Measurements from ENCODE around the gene TAOK3. TPM values are rescaled to one million over a fixed set of nuclear protein-coding genes. Genes with fewer than 3 reads are reported as not detected.

TAOK3 gene
- total and polyA plus RNA-seq, 2 of the 4 experiments (the other 2 are of a cell fraction), result 26.3 to 54.5 TPM

GRCh38 chr12:118417942-118418341, 45.2 kb upstream of the TAOK3 start:
- no peaks in the 10 kb centered on the region for H3K9me3 ChIP-seq (ENCODE audit: control insufficient read depth, insufficient read depth, low read length)
- H4K5ac ChIP-seq (ENCODE audit: low read depth, low read length), result no peak overlapping the region
- ATAC-seq (ENCODE audit: low read depth), result no peak
- H3K9ac ChIP-seq (ENCODE audit: low read depth, low read length), result no peak overlapping the region
- WGBS, 2 experiments (ENCODE audit: extremely low coverage in 2 of 2, insufficient read length in 1 of 2), result no CpG with 5 or more reads among the region's 3 CpGs
- in situ Hi-C loops (cut with MboI; ENCODE audit: low sequenced_read_pairs) (loop anchor here (25.0 kb wide), 1 partner anchor 769 kb away; the partner anchor contains the start of gene HSPB8), dilution Hi-C loops (cut with HindIII; ENCODE audit: low sequenced_read_pairs, unreplicated experiment) (no loop called here), intact Hi-C loops (cut with micrococcal nuclease) (no loop called here)
- POLR2A ChIA-PET (ENCODE audit: unreplicated experiment), result no interaction called here
- BruUV-seq (replicated peaks), result no TSS peak
- no peak overlapping the region for H3K18ac ChIP-seq (ENCODE audit: low read depth, low read length)
- H2BK5ac ChIP-seq (ENCODE audit: low read depth, low read length, poor library complexity, severe bottlenecking), result no peak overlapping the region
- no peaks in the 10 kb centered on the region; the same call in 1 of the 2 replicates for H3K9me1 ChIP-seq (ENCODE audit: insufficient read depth, low read length)
- no peak overlapping the region for H2BK20ac ChIP-seq (ENCODE audit: low read depth, low read length)
- no peak overlapping the region for H3K14ac ChIP-seq (replicated peaks; ENCODE audit: low read depth, low read length)
- no peak for DNase-seq
- H3K4me1 ChIP-seq (ENCODE audit: control insufficient read depth, insufficient read depth, low read length), result no peaks in the 10 kb centered on the region
- H3K79me1 ChIP-seq (ENCODE audit: low read depth in 1 of 2, low read length in 2 of 2), result no peaks in the 10 kb centered on the region; a peak in 1 of 4 replicates
- no peak overlapping the region for H3K4me3 ChIP-seq (ENCODE audit: insufficient read depth, low read depth, low read length)
- no peak for TF ChIP-seq NFE2L2 (IDR thresholded peaks at IDR 0.05; ENCODE audit: low read depth, low read length)
- TF ChIP-seq RCOR1 (IDR thresholded peaks at IDR 0.05; ENCODE audit: insufficient replicate concordance, low read length), result no peak
- TF ChIP-seq SMC3 (IDR thresholded peaks at IDR 0.05; ENCODE audit: low read depth, low read length), result no peak
- no peak for TF ChIP-seq RFX5 (IDR thresholded peaks at IDR 0.05; ENCODE audit: low read depth, low read length)
- TF ChIP-seq CTCF (conservative IDR thresholded peaks at IDR 0.05; ENCODE audit: low read depth, low read length), result no peak
- no peak for TF ChIP-seq RAD21 (IDR thresholded peaks at IDR 0.05; ENCODE audit: low read length)
- no peak for TF ChIP-seq POLR2A (IDR thresholded peaks at IDR 0.05; ENCODE audit: low read depth, low read length)
- TF ChIP-seq FOS (IDR thresholded peaks at IDR 0.05; ENCODE audit: low read depth, low read length), result no peak
- TF ChIP-seq MAZ (IDR thresholded peaks at IDR 0.05; ENCODE audit: borderline replicate concordance, low read depth, low read length), result no peak
- no peak for TF ChIP-seq BHLHE40 (IDR thresholded peaks at IDR 0.05; ENCODE audit: low read depth, low read length)
- TF ChIP-seq CEBPB (IDR thresholded peaks at IDR 0.05; ENCODE audit: low read depth, low read length), result no peak
- TF ChIP-seq CHD1 (IDR thresholded peaks at IDR 0.05; ENCODE audit: low read depth, low read length), result no peak
- TF ChIP-seq MXI1 (IDR thresholded peaks at IDR 0.05; ENCODE audit: borderline replicate concordance, low read depth, low read length), result no peak
- TF ChIP-seq MAFK (IDR thresholded peaks at IDR 0.05; ENCODE audit: low read depth, low read length), result no peak
- no peak for TF ChIP-seq USF2 (IDR thresholded peaks at IDR 0.05; ENCODE audit: low read depth, low read length)
- peaks cover 29% of the 10 kb centered on the region for H3K36me3 ChIP-seq (ENCODE audit: control insufficient read depth, insufficient read depth, low read length)
- no peak overlapping the region for H2AFZ ChIP-seq (replicated peaks; ENCODE audit: low read length, poor library complexity)
- no peak overlapping the region for H3K4me2 ChIP-seq (ENCODE audit: low read depth, low read length)
- no peak overlapping the region for H2BK15ac ChIP-seq (ENCODE audit: low read depth, low read length)
- H3K23ac ChIP-seq (ENCODE audit: low read depth, low read length), result no peak overlapping the region
- no peak overlapping the region for H2AK5ac ChIP-seq (ENCODE audit: low read depth, low read length)
- no peak overlapping the region for H3K56ac ChIP-seq (ENCODE audit: extremely low read depth, insufficient read depth, low read length)
- H3K27ac ChIP-seq (ENCODE audit: insufficient read depth, low read length), result no peak overlapping the region
- H2AK9ac ChIP-seq (replicated peaks; ENCODE audit: low read depth, low read length, poor library complexity), result no peak overlapping the region
- CTCF ChIA-PET, result no interaction called here
- H4K91ac ChIP-seq (ENCODE audit: insufficient read depth, low read depth, low read length), result no peak overlapping the region
- no peaks in the 10 kb centered on the region for H3K27me3 ChIP-seq (ENCODE audit: control insufficient read depth, insufficient read depth, low read length)
- no peaks in the 10 kb centered on the region for H4K20me1 ChIP-seq (ENCODE audit: insufficient read depth, low read length)
- no peak overlapping the region for H2BK120ac ChIP-seq (ENCODE audit: low read depth, low read length)
- H3K4ac ChIP-seq (ENCODE audit: low read depth, low read length), result no peak overlapping the region
- no peak overlapping the region for H4K8ac ChIP-seq (ENCODE audit: low read depth in 2 of 2, low read length in 2 of 2)
